A549 (cell line): Measurements from ENCODE around the gene JARID2.

Source experiments
- CEBPB ChIP-seq, 2 experiments: fragments of >200 bp in 1 of 2; sonication (Bioruptor Twin) in 1 of 2; formaldehyde crosslinking in 1 of 2; IDR thresholded peaks; 2 replicates each; pipeline ENCODE4 v1.6.1; 2012 to 2016
- HEYL ChIP-seq: fragments of 250-450 bp; sonication (Bioruptor Pico); IDR thresholded peaks from 2 replicates; pipeline ENCODE4 v1.8.0; 2021; ENCODE audit warnings: mild to moderate bottlenecking, moderate library complexity
- JUN ChIP-seq, 2 experiments: fragments of >200 bp; sonication (Bioruptor Twin); formaldehyde crosslinking; IDR thresholded peaks; 2 replicates in 1 of 2; 3 replicates in 1 of 2; pipeline ENCODE4 v1.6.1; 2016 to 2017
- KDM1A ChIP-seq: fragments of 200-600 bp; sonication (generic); IDR thresholded peaks from 2 replicates; pipeline ENCODE4 v1.6.1; 2016; ENCODE audit warnings: low read depth, mild to moderate bottlenecking
- POLR2A ChIP-seq: IDR thresholded peaks from 2 replicates; pipeline ENCODE4 v1.6.1; 2012; ENCODE audit warnings: mild to moderate bottlenecking, low read length
- RAD21 ChIP-seq, 2 experiments: fragments of >200 bp in 1 of 2; sonication (Bioruptor Twin) in 1 of 2; formaldehyde crosslinking in 1 of 2; IDR thresholded peaks in 1 of 2; conservative IDR thresholded peaks in 1 of 2; 2 replicates in 1 of 2; 3 replicates in 1 of 2; pipeline ENCODE4 v1.6.1; 2012 to 2018; ENCODE audit warnings: inconsistent platforms in 1 of 2
- RFX5 ChIP-seq: fragments of 450-650 bp; IDR thresholded peaks from 2 replicates; pipeline ENCODE4 v1.7.1; 2014; ENCODE audit warnings: antibody characterized with exemption, mild to moderate bottlenecking, moderate library complexity
- SREBF2 ChIP-seq: fragments of 450-650 bp; IDR thresholded peaks from 2 replicates; pipeline ENCODE4 v1.6.1; 2014; ENCODE audit warnings: mild to moderate bottlenecking, moderate library complexity
- ZFP36 ChIP-seq: fragments of 450-650 bp; IDR thresholded peaks from 2 replicates; pipeline ENCODE4 v1.6.1; 2014; ENCODE audit warnings: borderline replicate concordance; ENCODE audit not compliant: partially characterized antibody
- TF ChIP-seq, protein P1 (sequence below): fragments of >200 bp; sonication (Bioruptor Twin); formaldehyde crosslinking; IDR thresholded peaks from 3 replicates; pipeline ENCODE4 v1.6.1; 2016
- TF ChIP-seq, protein P2 (sequence below): fragments of >200 bp; sonication (Bioruptor Twin); formaldehyde crosslinking; IDR thresholded peaks from 3 replicates; pipeline ENCODE4 v1.5.1; 2016
- TF ChIP-seq, protein P3 (sequence below): fragments of 450-650 bp; IDR thresholded peaks from 2 replicates; pipeline ENCODE4 v1.6.1; 2014; ENCODE audit warnings: antibody characterized with exemption
- TF ChIP-seq, protein P4 (sequence below): IDR thresholded peaks from 2 replicates; pipeline ENCODE4 v1.6.1; 2012
- TF ChIP-seq, protein P5 (sequence below): fragments of 200-600 bp; sonication (generic); IDR thresholded peaks from 2 replicates; pipeline ENCODE4 v1.6.1; 2016; ENCODE audit warnings: antibody characterized with exemption, mild to moderate bottlenecking, moderate library complexity

DNA sequence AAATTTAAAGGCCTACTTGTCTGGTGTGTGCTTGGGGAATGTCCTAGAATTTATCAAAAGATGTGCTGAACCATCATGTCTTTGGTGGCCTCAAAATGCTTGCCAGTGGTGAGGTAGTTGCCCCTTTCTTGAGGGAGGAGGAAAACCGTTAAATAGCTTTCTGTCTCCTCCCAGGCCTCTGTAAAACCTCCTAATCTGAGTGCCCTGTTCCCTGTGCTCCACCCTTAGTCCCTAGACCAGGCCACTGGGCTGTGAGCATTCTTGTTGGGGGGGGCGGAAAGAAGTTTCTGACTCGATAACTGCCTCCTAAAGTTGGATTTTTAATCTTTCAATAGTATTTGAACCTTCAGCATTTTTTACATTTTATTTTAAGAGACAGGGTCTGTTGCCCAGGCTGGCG, 23.1 kb downstream of the JARID2 start:
- no peak for TF ChIP-seq SREBF2
- TF ChIP-seq, protein P1, sequence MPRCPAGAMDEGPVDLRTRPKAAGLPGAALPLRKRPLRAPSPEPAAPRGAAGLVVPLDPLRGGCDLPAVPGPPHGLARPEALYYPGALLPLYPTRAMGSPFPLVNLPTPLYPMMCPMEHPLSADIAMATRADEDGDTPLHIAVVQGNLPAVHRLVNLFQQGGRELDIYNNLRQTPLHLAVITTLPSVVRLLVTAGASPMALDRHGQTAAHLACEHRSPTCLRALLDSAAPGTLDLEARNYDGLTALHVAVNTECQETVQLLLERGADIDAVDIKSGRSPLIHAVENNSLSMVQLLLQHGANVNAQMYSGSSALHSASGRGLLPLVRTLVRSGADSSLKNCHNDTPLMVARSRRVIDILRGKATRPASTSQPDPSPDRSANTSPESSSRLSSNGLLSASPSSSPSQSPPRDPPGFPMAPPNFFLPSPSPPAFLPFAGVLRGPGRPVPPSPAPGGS: no peak
- TF ChIP-seq, protein P2, sequence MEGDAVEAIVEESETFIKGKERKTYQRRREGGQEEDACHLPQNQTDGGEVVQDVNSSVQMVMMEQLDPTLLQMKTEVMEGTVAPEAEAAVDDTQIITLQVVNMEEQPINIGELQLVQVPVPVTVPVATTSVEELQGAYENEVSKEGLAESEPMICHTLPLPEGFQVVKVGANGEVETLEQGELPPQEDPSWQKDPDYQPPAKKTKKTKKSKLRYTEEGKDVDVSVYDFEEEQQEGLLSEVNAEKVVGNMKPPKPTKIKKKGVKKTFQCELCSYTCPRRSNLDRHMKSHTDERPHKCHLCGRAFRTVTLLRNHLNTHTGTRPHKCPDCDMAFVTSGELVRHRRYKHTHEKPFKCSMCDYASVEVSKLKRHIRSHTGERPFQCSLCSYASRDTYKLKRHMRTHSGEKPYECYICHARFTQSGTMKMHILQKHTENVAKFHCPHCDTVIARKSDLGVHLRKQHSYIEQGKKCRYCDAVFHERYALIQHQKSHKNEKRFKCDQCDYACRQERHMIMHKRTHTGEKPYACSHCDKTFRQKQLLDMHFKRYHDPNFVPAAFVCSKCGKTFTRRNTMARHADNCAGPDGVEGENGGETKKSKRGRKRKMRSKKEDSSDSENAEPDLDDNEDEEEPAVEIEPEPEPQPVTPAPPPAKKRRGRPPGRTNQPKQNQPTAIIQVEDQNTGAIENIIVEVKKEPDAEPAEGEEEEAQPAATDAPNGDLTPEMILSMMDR: no peak
- no peak for TF ChIP-seq HEYL (CRISPR knock-in tag)
- TF ChIP-seq RAD21 (conservative IDR thresholded peaks at IDR 0.05 in 1 of 2, IDR thresholded peaks at IDR 0.05 in 1 of 2): no peak
- TF ChIP-seq, protein P3, sequence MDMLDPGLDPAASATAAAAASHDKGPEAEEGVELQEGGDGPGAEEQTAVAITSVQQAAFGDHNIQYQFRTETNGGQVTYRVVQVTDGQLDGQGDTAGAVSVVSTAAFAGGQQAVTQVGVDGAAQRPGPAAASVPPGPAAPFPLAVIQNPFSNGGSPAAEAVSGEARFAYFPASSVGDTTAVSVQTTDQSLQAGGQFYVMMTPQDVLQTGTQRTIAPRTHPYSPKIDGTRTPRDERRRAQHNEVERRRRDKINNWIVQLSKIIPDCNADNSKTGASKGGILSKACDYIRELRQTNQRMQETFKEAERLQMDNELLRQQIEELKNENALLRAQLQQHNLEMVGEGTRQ: no peak
- TF ChIP-seq, protein P4, sequence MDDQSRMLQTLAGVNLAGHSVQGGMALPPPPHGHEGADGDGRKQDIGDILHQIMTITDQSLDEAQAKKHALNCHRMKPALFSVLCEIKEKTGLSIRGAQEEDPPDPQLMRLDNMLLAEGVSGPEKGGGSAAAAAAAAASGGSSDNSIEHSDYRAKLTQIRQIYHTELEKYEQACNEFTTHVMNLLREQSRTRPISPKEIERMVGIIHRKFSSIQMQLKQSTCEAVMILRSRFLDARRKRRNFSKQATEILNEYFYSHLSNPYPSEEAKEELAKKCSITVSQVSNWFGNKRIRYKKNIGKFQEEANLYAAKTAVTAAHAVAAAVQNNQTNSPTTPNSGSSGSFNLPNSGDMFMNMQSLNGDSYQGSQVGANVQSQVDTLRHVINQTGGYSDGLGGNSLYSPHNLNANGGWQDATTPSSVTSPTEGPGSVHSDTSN: no peak
- no peak for TF ChIP-seq JUN (IDR thresholded peaks at IDR 0.05)
- no peak for TF ChIP-seq POLR2A
- no peak for TF ChIP-seq KDM1A
- TF ChIP-seq RFX5: no peak
- TF ChIP-seq, protein P5, sequence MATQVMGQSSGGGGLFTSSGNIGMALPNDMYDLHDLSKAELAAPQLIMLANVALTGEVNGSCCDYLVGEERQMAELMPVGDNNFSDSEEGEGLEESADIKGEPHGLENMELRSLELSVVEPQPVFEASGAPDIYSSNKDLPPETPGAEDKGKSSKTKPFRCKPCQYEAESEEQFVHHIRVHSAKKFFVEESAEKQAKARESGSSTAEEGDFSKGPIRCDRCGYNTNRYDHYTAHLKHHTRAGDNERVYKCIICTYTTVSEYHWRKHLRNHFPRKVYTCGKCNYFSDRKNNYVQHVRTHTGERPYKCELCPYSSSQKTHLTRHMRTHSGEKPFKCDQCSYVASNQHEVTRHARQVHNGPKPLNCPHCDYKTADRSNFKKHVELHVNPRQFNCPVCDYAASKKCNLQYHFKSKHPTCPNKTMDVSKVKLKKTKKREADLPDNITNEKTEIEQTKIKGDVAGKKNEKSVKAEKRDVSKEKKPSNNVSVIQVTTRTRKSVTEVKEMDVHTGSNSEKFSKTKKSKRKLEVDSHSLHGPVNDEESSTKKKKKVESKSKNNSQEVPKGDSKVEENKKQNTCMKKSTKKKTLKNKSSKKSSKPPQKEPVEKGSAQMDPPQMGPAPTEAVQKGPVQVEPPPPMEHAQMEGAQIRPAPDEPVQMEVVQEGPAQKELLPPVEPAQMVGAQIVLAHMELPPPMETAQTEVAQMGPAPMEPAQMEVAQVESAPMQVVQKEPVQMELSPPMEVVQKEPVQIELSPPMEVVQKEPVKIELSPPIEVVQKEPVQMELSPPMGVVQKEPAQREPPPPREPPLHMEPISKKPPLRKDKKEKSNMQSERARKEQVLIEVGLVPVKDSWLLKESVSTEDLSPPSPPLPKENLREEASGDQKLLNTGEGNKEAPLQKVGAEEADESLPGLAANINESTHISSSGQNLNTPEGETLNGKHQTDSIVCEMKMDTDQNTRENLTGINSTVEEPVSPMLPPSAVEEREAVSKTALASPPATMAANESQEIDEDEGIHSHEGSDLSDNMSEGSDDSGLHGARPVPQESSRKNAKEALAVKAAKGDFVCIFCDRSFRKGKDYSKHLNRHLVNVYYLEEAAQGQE: no peak
- no peak for TF ChIP-seq ZFP36
- TF ChIP-seq CEBPB (IDR thresholded peaks at IDR 0.05): no peak
